ENCODE measurements around the gene PLCB3. TPM values are rescaled to one million over a fixed set of nuclear protein-coding genes. Genes with fewer than 3 reads are reported as not detected.
A peak's percentile ranks its signal among the peaks of the same experiment; 100 is the strongest.

PLCB3 gene
- total RNA-seq, 4 donors from 2014 or later = 14.7 to 26.5 (median 19.7) TPM

GRCh38 chr11:64227405-64227956 lies 23.8 kb upstream of the PLCB3 start:
- no peak for DNase-seq (ENCODE audit: low spot score)
- TF ChIP-seq CTCF (IDR thresholded peaks at IDR 0.05) = no peak

GRCh38 chr11:64229090-64229743 lies 22.1 kb upstream of the PLCB3 start:
- no peak for TF ChIP-seq CTCF (IDR thresholded peaks at IDR 0.05)
- DNase-seq (ENCODE audit: low spot score) = no peak
- no peak for ATAC-seq (ENCODE audit: low FRiP score)

More at GRCh38 chr11:64227405-64227956, 23.8 kb upstream of the PLCB3 start:
- no peak for ATAC-seq (ENCODE audit: low FRiP score)

GRCh38 chr11:64229744-64230170 lies 21.6 kb upstream of the PLCB3 start:
- ATAC-seq (ENCODE audit: low FRiP score) (no peak), DNase-seq (ENCODE audit: low spot score) (no peak)
- no peak for TF ChIP-seq CTCF (IDR thresholded peaks at IDR 0.05)

- no peak for TF ChIP-seq CTCF (IDR thresholded peaks at IDR 0.05)
- DNase-seq (ENCODE audit: low spot score) = peak; percentile 85
- ATAC-seq (ENCODE audit: low FRiP score) = peak; percentile 68
Observed at GRCh38 chr11:64230171-64230984, 21.0 kb upstream of the PLCB3 start, which contains the start of gene DNAJC4. TSS of gene DNAJC4 (plus strand) at chr11:64230548. CDS start at chr11:64230855, 307 bp downstream.

- ATAC-seq (ENCODE audit: low FRiP score) (no peak), DNase-seq (ENCODE audit: low spot score) (no peak)
- no peak for TF ChIP-seq CTCF (IDR thresholded peaks at IDR 0.05)
Observed at GRCh38 chr11:64230985-64231365, 20.4 kb upstream of the PLCB3 start.

GRCh38 chr11:64231546-64231945 lies 19.8 kb upstream of the PLCB3 start:
- DNase-seq (ENCODE audit: low spot score) (no peak), ATAC-seq (ENCODE audit: low FRiP score) (no peak)
- no peak for TF ChIP-seq CTCF (IDR thresholded peaks at IDR 0.05)

Data from omental fat pad (tissue), 4 donors.